CD1c-positive myeloid dendritic cell (primary cell): ENCODE data around the gene ANKRD40.

Source experiments
- DNase-seq: peaks from one replicate; pipeline ENCODE4 v3.0.0-alpha.2; 2016; ENCODE audit errors: extremely low spot score

The ANKRD40 gene

DNA sequence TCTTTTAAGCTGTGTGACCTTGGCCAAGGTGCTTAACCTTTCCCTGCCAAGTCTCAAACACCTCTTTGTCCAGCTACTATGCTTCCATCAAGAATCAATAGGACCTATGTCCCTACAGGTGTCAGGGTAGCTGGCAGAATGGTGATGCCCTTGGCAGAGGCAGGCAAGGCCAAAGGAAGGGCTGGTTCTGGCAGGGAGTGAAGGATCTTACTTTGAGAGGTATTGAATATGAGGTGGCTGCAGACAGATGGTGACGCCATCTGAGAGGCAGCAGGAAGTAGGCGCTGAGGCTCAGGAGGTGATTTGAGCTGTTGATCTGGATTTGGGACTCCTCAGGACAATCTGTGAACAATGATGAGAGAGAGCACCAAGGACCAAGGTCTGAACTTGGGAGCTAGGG, 60.5 kb downstream of the ANKRD40 start:
- no peak for DNase-seq

DNA sequence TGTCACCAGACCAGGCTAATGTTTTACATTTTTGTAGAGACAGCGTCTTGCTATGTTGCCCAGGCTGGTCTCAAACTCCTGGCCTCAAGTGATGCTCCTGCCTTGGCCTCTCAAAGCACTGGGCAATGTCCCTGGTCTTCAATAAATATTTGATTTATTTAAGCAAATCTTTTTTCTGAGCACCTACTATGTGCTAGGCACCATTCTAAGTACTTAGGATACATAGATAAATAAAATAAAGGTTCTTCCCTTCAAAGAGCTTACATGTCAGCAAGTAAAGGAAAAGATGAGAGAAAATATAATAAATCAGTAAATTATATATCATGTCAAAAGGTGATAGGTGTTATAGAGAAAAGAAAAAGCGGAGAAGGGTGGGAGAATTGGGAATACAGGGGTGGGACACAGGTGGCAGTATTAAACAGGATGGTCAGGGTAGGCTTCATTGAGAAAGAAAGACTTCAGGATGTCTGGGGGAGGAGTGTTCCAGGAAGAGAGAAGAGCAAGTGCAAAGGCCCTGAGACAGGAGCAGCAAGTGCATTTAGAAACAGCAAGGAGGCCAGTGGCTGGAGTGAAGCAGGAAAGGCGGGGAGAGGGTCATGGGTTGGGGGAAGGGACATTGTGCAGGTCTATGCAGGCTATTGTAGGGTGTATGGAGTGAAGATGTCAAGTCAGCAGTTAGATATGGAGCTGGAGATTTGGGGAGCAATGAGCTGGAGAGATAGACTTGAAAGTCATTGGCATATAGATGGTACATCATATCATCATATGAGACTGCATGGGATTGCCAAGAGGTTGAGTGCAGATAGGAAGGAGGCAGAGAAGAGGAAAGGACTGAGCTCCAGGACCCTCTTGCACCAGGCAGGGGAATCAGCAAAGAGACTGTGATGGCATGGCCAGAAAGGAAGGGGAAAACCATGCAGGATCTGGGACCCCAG, 61.7 kb downstream of the ANKRD40 start:
- DNase-seq = no peak
